ENCODE measurements around the gene DDTL. TPM values are rescaled to one million over a fixed set of nuclear protein-coding genes. Genes with fewer than 3 reads are reported as not detected.
"Not testable (repeated sequence)": the region's sequence is repeated elsewhere in the genome, so short reads cannot be mapped to it uniquely, and the experiment has no call there.

The DDTL gene
- total and polyA plus RNA-seq, 3 donors from 2014 or later, result 0.30 to 2.2 TPM; not detected in 1

GRCh38 chr22:23926561-23926960 lies 40.1 kb upstream of the DDTL start:
- no peak for DNase-seq
- WGBS, 2 donors, result 71 to 76% methylated on average over 14 of the region's 14 CpGs
- no peaks in the 10 kb centered on the region for H3K27me3 ChIP-seq
- no peaks in the 10 kb centered on the region for H3K36me3 ChIP-seq (ENCODE audit: low read depth, missing control alignments)
- H3K4me3 ChIP-seq, result no peak overlapping the region
- no peak for TF ChIP-seq POLR2A (IDR thresholded peaks at IDR 0.05)
- no peak for TF ChIP-seq CTCF (IDR thresholded peaks at IDR 0.05)
- no peaks in the 10 kb centered on the region for H3K4me1 ChIP-seq
- no peaks in the 10 kb centered on the region for H3K9me3 ChIP-seq
- H3K27ac ChIP-seq, result no peak overlapping the region
- intact Hi-C loops (cut with DNase I; ENCODE audit: low total_unique reads), result loop anchor here (5.0 kb wide), 1 partner anchor 46 kb away; the partner anchor contains the start of gene DDT

GRCh38 chr22:23938328-23939016 lies 28.2 kb upstream of the DDTL start:
- intact Hi-C loops (cut with DNase I; ENCODE audit: low total_unique reads), result no loop called here
- no peak for DNase-seq
- 56 to 59% methylated on average over 5 of the region's 5 CpGs for WGBS, 2 donors
- Histone ChIP-seq H3K27me3 (no peaks in the 10 kb centered on the region), H3K9me3 (no peaks in the 10 kb centered on the region), H3K36me3 (ENCODE audit: low read depth, missing control alignments) (no peaks in the 10 kb centered on the region), H3K27ac (no peak overlapping the region), H3K4me1 (no peaks in the 10 kb centered on the region), H3K4me3 (no peak overlapping the region)
- TF ChIP-seq POLR2A (IDR thresholded peaks at IDR 0.05) (no peak), CTCF (IDR thresholded peaks at IDR 0.05) (no peak)

GRCh38 chr22:23939017-23939357 lies 27.7 kb upstream of the DDTL start:
- WGBS, 2 donors, result 56 to 75% methylated on average over 3 of the region's 3 CpGs
- no peak for TF ChIP-seq POLR2A (IDR thresholded peaks at IDR 0.05)
- no peak for TF ChIP-seq CTCF (IDR thresholded peaks at IDR 0.05)
- intact Hi-C loops (cut with DNase I; ENCODE audit: low total_unique reads), result no loop called here

GRCh38 chr22:23940166-23940565 lies 26.5 kb upstream of the DDTL start:
- H3K9me3 ChIP-seq; H3K36me3 ChIP-seq (ENCODE audit: low read depth, missing control alignments); DNase-seq; H3K4me1 ChIP-seq; intact Hi-C loops (cut with DNase I; ENCODE audit: low total_unique reads); H3K27ac ChIP-seq; H3K4me3 ChIP-seq; H3K27me3 ChIP-seq: not testable (repeated sequence)
- WGBS, 2 donors, result 100% methylated on average over 5 of the region's 14 CpGs; no CpG with 5 or more reads in 1 of the 2 donors

More at GRCh38 chr22:23939017-23939357, 27.7 kb upstream of the DDTL start:
- no peaks in the 10 kb centered on the region for H3K4me1 ChIP-seq
- no peaks in the 10 kb centered on the region for H3K36me3 ChIP-seq (ENCODE audit: low read depth, missing control alignments)
- H3K9me3 ChIP-seq, result no peaks in the 10 kb centered on the region
- DNase-seq, result no peak
- no peaks in the 10 kb centered on the region for H3K27me3 ChIP-seq
- no peak overlapping the region for H3K27ac ChIP-seq
- H3K4me3 ChIP-seq, result no peak overlapping the region

- H3K36me3 ChIP-seq (ENCODE audit: low read depth, missing control alignments); DNase-seq; intact Hi-C loops (cut with DNase I; ENCODE audit: low total_unique reads); H3K4me3 ChIP-seq; H3K27ac ChIP-seq; H3K27me3 ChIP-seq; H3K4me1 ChIP-seq; H3K9me3 ChIP-seq: not testable (repeated sequence)
- 59% methylated on average over 3 of the region's 3 CpGs; no CpG with 5 or more reads in 1 of the 2 donors for whole genome bisulfite sequencing, 2 donors
Measured at GRCh38 chr22:23947391-23947790, 19.3 kb upstream of the DDTL start.

DNA sequence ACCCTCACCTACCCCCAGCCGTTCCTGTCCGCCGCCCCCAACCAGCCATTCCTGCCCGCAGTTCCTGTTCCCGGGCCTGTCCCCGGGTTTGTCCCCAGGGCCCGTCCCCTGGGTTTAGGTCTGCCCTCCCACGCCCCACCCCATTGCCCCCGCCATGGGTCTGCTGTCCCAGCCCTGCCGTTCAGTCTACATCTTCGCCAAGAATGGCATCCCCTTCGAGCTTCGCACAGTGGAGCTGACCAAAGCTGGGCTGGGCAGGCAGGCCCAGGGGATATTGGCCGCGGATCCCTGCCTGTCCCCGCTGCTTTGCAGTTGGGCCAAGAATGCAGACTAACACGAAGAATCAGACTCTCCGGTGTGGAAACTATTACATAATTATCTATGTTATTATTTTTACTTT lies 16.9 kb upstream of the DDTL start:
- H3K9me3 ChIP-seq; H3K36me3 ChIP-seq (ENCODE audit: low read depth, missing control alignments); intact Hi-C loops (cut with DNase I; ENCODE audit: low total_unique reads); H3K4me3 ChIP-seq; H3K27ac ChIP-seq; H3K27me3 ChIP-seq; H3K4me1 ChIP-seq; DNase-seq: not testable (repeated sequence)
- 80 to 82% methylated on average over 18 of the region's 18 CpGs for WGBS, 2 donors

- 63 to 100% methylated on average over 1 of the region's 2 CpGs for WGBS, 2 donors
- H3K27me3 ChIP-seq; intact Hi-C loops (cut with DNase I; ENCODE audit: low total_unique reads); DNase-seq; H3K4me3 ChIP-seq; H3K9me3 ChIP-seq; H3K36me3 ChIP-seq (ENCODE audit: low read depth, missing control alignments); H3K27ac ChIP-seq; H3K4me1 ChIP-seq: not testable (repeated sequence)
Measured at GRCh38 chr22:23951383-23951782, 15.3 kb upstream of the DDTL start.

GRCh38 chr22:23952794-23953405 lies 13.8 kb upstream of the DDTL start:
- intact Hi-C loops (cut with DNase I; ENCODE audit: low total_unique reads); DNase-seq: not testable (repeated sequence)

GRCh38 chr22:23953485-23953884 lies 13.2 kb upstream of the DDTL start:
- H3K9me3 ChIP-seq; H3K4me1 ChIP-seq; intact Hi-C loops (cut with DNase I; ENCODE audit: low total_unique reads); H3K4me3 ChIP-seq; H3K27me3 ChIP-seq; H3K36me3 ChIP-seq (ENCODE audit: low read depth, missing control alignments); H3K27ac ChIP-seq; DNase-seq: not testable (repeated sequence)
- WGBS, 2 donors, result 74 to 83% methylated on average over 3 to 4 of the region's 4 CpGs

More at GRCh38 chr22:23952794-23953405, 13.8 kb upstream of the DDTL start:
- H3K9me3 ChIP-seq; H3K27ac ChIP-seq; H3K36me3 ChIP-seq (ENCODE audit: low read depth, missing control alignments); H3K27me3 ChIP-seq; H3K4me1 ChIP-seq; H3K4me3 ChIP-seq: not testable (repeated sequence)
- WGBS, 2 donors, result 72 to 79% methylated on average over 10 to 11 of the region's 11 CpGs

Data from testis (tissue), 3 donors.